Stomach (tissue), 4 donors: Measurements from ENCODE around the gene RAB26.

ENCODE experiments used
- CTCF ChIP-seq, 7 experiments: fragments of 450-650 bp in 4 of 7; fragments of 200-600 bp in 3 of 7; sonication (generic) in 3 of 7; IDR thresholded peaks; one replicate each; pipeline ENCODE4 v1.5.1; 2016 to 2019; ENCODE audit warnings: antibody characterized with exemption in 7 of 7, control low read depth in 2 of 7, mild to moderate bottlenecking in 1 of 7
- POLR2A ChIP-seq, 4 donors: fragments of 450-650 bp; IDR thresholded peaks; one replicate each; pipeline ENCODE4 v1.6.1; 2016; ENCODE audit warnings: antibody characterized with exemption in 4 of 4, control low read depth in 2 of 4, mild to moderate bottlenecking in 1 of 4, moderate library complexity in 1 of 4

GRCh38 chr16:2161911-2162310 lies 13.5 kb downstream of the RAB26 start:
- TF ChIP-seq CTCF (IDR thresholded peaks at IDR 0.05), result no peak
- TF ChIP-seq POLR2A (IDR thresholded peaks at IDR 0.05), result no peak
